Measurements from ENCODE around the gene KCMF1. TPM values are rescaled to one million over a fixed set of nuclear protein-coding genes. Genes with fewer than 3 reads are reported as not detected.

The KCMF1 gene
- total RNA-seq, 1 donor = 64.5 TPM

Small RNA genes lying within 50 kb of the gene (small RNA-seq; reads per million reads assigned to genes)
- not detected for gene AC078974.1

Other genes starting within 250 kb of the KCMF1 start
- gene TRABD2A, start 90.1 kb upstream of the KCMF1 start, total RNA-seq (ENCODE audit: low replicate concordance) = 0.33 and 1.6 TPM in 2 replicates
- gene TMSB10, start 65.5 kb upstream of the KCMF1 start, total RNA-seq (ENCODE audit: low replicate concordance) = 3,849 and 4,291 TPM in 2 replicates
- 3.5 and 3.7 TPM in 2 replicates for gene TCF7L1, start 162.2 kb downstream of the KCMF1 start, total RNA-seq (ENCODE audit: low replicate concordance)